Measurements from ENCODE around the gene PTPRZ1. TPM values are rescaled to one million over a fixed set of nuclear protein-coding genes. Genes with fewer than 3 reads are reported as not detected.

Gene PTPRZ1
- total RNA-seq, 3 donors from 2014 or later = 0.49 to 9.1 (median 0.67) TPM

DNA sequence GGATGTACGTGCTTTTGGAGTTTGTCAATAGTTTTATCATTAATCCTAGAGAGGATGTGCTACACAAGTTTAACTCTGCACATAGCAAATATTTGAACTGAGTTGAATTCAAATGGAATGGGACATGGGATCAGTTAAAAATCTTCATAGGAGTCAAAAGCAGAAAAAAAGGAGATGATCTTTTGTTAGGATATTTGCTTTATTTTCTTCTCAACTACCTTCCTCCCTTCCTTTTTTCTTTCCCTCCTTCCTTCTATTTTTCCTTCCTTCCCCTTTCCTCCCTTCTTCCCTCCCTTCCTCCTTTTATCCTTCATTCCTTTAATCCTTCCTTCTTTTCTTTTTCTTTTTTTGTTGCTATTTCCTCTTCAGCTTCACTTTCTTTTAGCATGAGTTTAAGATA, 6.6 kb downstream of the PTPRZ1 start:
- Histone ChIP-seq H3K4me1 (ENCODE audit: low read depth) (no peaks in the 10 kb centered on the region), H3K4me3 (no peak overlapping the region), H3K36me3 (ENCODE audit: low read depth) (no peaks in the 10 kb centered on the region), H3K9me3 (no peaks in the 10 kb centered on the region)
- no peak for DNase-seq
- intact Hi-C loops (cut with DNase I, micrococcal nuclease) = no loop called here
- TF ChIP-seq, protein P1, sequence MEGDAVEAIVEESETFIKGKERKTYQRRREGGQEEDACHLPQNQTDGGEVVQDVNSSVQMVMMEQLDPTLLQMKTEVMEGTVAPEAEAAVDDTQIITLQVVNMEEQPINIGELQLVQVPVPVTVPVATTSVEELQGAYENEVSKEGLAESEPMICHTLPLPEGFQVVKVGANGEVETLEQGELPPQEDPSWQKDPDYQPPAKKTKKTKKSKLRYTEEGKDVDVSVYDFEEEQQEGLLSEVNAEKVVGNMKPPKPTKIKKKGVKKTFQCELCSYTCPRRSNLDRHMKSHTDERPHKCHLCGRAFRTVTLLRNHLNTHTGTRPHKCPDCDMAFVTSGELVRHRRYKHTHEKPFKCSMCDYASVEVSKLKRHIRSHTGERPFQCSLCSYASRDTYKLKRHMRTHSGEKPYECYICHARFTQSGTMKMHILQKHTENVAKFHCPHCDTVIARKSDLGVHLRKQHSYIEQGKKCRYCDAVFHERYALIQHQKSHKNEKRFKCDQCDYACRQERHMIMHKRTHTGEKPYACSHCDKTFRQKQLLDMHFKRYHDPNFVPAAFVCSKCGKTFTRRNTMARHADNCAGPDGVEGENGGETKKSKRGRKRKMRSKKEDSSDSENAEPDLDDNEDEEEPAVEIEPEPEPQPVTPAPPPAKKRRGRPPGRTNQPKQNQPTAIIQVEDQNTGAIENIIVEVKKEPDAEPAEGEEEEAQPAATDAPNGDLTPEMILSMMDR (IDR thresholded peaks at IDR 0.05) = no peak
- no peak for ATAC-seq

DNA sequence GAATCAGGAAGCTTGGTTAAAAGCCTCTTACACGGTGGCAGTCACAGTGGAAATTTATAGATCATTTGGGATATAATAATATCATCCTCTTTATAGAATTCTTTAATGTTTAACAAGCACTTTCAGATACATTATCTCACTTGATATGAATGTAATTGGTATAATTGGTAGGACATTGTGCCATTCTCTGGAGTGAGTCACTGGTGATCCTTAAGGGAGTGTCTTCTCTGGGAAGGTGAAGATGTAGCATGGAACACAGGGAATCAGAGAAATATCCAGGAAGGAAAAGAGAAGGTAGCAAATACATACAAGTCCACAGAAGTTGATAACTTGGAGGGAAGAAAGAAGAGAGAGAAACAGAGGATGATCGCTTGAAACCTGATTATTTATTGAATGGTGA, 9.8 kb downstream of the PTPRZ1 start:
- Histone ChIP-seq H3K36me3 (ENCODE audit: low read depth) (no peaks in the 10 kb centered on the region), H3K4me3 (no peak overlapping the region), H3K9me3 (no peaks in the 10 kb centered on the region), H3K4me1 (ENCODE audit: low read depth) (no peaks in the 10 kb centered on the region)
- intact Hi-C loops (cut with DNase I, micrococcal nuclease) = no loop called here
- no peak for ATAC-seq
- TF ChIP-seq, protein P1 (IDR thresholded peaks at IDR 0.05) = no peak
- no peak for DNase-seq

DNA sequence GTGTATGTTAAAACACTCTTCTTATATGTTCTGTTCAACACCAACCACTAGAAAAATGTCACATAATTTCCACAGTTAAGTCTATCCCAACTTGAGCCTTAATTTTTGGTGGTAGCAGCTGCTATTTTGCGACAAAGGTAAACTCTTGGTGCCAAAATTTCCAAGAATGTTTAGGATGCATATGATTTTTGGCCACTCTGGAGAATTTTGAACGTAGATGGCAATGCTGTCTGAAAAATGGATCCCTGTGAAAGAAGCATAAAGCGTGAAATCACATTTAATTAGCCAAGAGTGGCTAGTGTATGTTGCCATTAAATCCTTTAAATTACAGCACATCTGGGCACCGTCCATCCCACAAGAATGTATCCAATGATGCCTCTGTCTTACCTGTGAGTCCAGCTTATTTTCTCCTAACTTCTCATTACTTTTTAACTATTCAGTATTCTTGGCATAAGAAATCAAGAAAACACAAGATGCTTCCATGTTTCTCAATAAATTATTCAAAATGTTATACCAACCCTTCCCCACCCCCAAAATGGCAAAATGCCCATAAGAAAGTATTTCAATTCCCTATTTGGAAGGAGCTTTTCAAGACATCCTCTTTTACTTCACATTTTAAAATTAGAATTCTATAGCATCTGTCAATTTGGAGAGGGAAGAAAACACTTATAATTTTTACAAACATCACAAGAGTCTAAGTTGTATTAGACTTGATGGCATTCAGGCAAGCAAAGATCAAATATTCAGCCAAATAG, 12.4 kb downstream of the PTPRZ1 start:
- TF ChIP-seq, protein P1 (IDR thresholded peaks at IDR 0.05) = no peak
- intact Hi-C loops (cut with DNase I, micrococcal nuclease) = no loop called here
- DNase-seq = no peak

DNA sequence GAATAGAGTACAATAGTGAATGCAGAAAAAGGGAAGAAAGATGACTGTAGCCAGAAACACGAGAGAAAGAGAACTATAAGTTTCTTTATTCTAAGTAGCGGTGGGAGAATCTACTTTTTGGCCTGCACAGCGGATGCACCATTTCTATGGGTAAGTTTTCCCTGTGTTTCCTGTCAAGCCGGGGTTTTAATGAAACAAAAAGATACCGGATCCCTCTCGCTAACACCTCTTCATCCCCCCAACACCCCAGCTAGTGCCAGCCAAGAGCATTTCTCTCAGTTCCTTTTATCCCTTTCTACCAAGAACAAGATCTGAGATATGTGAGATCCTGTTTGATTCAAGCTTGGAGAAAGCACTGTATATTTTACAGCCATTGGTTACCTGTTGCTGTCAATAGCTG, 14.7 kb downstream of the PTPRZ1 start:
- no peak for DNase-seq
- no peak for ATAC-seq
- Histone ChIP-seq H3K9me3 (no peaks in the 10 kb centered on the region), H3K4me1 (ENCODE audit: low read depth) (no peaks in the 10 kb centered on the region), H3K36me3 (ENCODE audit: low read depth) (no peaks in the 10 kb centered on the region), H3K4me3 (no peak overlapping the region)
- TF ChIP-seq, protein P1 (IDR thresholded peaks at IDR 0.05) = no peak
- intact Hi-C loops (cut with DNase I, micrococcal nuclease) = no loop called here

More for the DNA sequence above, 12.4 kb downstream of the PTPRZ1 start:
- Histone ChIP-seq H3K9me3 (no peaks in the 10 kb centered on the region), H3K4me3 (no peak overlapping the region), H3K36me3 (ENCODE audit: low read depth) (no peaks in the 10 kb centered on the region), H3K4me1 (ENCODE audit: low read depth) (no peaks in the 10 kb centered on the region)
- no peak for ATAC-seq

DNA sequence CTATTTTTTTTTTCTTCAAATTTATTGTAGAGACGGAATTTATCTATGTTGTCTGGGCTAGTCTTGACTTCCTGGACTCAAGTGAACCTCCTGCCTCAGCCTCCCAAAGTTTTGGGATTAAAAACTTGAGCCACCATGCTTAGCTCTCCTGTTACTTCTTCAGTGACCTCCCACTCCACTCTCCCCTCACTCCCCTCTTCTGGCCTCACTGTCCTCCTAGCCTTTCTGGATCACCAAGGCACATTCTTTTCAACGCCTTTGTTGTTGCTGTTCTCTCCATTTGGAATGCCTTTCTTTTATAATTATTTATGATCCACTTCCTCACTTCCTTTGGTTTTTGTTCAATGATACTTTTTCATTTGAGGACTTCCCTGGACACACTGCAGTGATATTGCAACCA, 17.9 kb downstream of the PTPRZ1 start:
- DNase-seq = no peak
- TF ChIP-seq, protein P1 (IDR thresholded peaks at IDR 0.05) = no peak
- H3K36me3 ChIP-seq (ENCODE audit: low read depth) = no peaks in the 10 kb centered on the region
- no peak overlapping the region for H3K4me3 ChIP-seq
- intact Hi-C loops (cut with DNase I, micrococcal nuclease) = no loop called here
- H3K4me1 ChIP-seq (ENCODE audit: low read depth) = no peaks in the 10 kb centered on the region
- no peaks in the 10 kb centered on the region for H3K9me3 ChIP-seq
- ATAC-seq = no peak
